ENCODE results near the gene TRAF3.

TRAF3 gene

DNA sequence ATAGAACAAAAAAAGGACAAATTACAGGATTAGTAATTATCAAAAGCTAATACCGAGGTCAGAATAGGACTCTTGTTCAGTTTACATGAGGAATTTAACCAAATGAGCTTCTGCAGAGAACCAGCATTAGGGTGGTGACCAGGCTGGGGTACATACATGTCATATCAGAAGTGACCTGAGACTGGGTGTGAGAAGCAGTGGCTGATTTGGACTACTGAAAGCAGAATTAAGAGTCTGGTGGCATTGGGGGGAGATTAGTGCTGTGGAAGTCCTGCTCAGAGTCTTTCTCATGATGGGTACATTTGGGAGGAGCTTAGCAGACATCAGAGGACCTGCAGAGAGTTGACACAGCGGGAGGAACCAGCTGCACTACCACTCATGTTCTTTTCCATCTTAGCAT is 21.7 kb downstream of the TRAF3 start:
- H3K4me3 ChIP-seq (replicated peaks; ENCODE audit: low read depth, low read length), result no peak overlapping the region
- no peak for DNase-seq (ENCODE audit: low read depth)
- TF ChIP-seq, protein P1, sequence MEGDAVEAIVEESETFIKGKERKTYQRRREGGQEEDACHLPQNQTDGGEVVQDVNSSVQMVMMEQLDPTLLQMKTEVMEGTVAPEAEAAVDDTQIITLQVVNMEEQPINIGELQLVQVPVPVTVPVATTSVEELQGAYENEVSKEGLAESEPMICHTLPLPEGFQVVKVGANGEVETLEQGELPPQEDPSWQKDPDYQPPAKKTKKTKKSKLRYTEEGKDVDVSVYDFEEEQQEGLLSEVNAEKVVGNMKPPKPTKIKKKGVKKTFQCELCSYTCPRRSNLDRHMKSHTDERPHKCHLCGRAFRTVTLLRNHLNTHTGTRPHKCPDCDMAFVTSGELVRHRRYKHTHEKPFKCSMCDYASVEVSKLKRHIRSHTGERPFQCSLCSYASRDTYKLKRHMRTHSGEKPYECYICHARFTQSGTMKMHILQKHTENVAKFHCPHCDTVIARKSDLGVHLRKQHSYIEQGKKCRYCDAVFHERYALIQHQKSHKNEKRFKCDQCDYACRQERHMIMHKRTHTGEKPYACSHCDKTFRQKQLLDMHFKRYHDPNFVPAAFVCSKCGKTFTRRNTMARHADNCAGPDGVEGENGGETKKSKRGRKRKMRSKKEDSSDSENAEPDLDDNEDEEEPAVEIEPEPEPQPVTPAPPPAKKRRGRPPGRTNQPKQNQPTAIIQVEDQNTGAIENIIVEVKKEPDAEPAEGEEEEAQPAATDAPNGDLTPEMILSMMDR (IDR thresholded peaks at IDR 0.05; ENCODE audit: low read length, missing control alignments), result no peak

DNA sequence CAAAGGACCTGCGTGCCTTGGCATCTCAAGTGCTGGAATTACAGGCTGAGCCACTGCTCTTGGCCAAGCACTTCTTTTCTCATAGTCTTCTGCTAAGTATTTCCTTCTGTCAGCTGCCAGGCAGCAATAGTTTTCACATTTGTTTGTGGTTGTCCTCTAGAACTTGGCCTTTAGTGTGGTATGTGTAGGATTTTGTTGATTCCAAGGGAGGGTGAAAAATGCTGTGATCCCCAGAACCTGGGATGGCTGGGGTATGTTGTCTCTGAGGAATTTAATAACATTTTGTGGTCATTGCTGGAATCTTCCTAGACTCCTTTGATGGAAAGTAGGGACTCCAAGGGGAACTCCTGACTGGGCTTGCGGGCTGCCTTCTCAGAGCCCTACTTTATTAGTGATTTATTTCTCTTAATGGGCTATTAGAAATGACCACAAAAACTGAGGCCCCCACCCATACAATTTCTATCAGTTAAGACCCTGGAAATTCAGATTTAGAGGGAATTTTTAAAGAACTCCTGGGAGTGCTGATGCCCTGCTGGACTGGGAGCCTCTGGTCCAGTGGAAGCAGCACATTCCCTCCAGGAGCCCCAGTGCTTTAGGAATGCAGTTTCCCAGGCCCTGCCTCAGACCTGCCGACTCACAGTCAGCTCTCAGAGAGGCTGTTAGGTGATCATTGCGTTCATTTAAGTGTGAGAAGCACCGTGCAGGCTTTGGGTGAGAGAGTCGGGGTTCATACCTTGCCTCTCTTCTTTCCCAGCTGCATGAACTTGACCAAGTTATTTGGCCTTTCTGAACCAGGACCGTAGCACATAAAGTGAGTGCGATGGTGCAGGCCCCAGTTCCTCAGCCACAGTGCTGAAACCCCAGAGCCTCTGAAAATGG is 22.7 kb downstream of the TRAF3 start:
- H3K4me3 ChIP-seq (replicated peaks; ENCODE audit: low read depth, low read length), result no peak overlapping the region
- peak; percentile 72 for DNase-seq (ENCODE audit: low read depth)
- TF ChIP-seq, protein P1 (IDR thresholded peaks at IDR 0.05; ENCODE audit: low read length, missing control alignments), result no peak

DNA sequence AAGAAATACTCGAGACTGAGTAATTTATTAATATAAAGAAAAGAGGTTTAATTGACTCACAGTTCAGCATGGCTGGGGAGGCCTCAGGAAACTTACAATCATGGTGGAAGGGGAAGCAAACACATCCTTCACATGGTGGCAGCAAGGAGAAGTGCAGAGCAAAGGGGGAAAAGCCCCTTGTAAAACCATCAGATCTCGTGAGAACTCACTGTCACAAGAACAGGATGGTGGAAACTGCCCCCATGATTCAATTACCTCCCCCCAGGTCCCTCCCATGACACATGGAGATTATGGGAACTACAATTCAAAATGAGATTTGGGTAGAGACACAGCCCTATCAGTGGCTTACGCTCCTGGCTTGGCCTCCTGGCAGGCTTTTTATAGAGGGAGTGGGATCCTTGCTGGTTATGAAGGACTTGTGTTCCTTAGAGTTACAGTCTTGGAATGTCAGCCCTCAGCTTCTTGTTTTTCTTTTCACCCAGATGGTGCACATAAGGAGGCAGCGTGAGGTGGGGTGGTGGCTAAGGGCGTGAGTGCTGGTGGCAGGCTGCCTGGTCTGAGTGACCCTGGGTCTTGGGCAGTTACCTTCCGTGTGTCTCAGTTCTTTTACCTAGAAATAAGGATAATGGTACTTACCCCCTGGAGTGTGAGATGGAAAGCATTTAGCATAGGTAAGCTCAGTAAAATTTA is 25.7 kb downstream of the TRAF3 start:
- H3K4me3 ChIP-seq (replicated peaks; ENCODE audit: low read depth, low read length), result no peak overlapping the region
- TF ChIP-seq, protein P1 (IDR thresholded peaks at IDR 0.05; ENCODE audit: low read length, missing control alignments), result no peak
- no peak for DNase-seq (ENCODE audit: low read depth)

DNA sequence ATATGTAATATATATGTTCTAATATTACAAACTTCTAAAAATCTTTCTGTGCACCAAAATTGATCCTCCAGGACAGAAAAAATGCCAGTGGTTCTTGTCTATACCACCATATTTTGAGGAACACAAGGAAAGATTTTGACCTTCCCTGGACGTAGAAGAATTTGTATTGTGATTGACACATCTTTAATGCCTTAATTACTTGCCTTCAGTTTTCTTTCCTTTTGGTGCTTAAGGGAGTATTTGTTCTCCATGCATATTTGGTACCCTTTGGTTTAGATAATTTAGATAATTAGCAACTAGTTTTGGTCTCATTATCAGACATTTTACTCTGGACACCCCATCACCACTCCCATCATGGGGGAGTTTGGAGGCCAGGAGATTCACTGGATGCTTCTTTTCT is 27.6 kb downstream of the TRAF3 start:
- DNase-seq (ENCODE audit: low read depth), result no peak
- H3K4me3 ChIP-seq (replicated peaks; ENCODE audit: low read depth, low read length), result no peak overlapping the region
- TF ChIP-seq, protein P1 (IDR thresholded peaks at IDR 0.05; ENCODE audit: low read length, missing control alignments), result no peak

DNA sequence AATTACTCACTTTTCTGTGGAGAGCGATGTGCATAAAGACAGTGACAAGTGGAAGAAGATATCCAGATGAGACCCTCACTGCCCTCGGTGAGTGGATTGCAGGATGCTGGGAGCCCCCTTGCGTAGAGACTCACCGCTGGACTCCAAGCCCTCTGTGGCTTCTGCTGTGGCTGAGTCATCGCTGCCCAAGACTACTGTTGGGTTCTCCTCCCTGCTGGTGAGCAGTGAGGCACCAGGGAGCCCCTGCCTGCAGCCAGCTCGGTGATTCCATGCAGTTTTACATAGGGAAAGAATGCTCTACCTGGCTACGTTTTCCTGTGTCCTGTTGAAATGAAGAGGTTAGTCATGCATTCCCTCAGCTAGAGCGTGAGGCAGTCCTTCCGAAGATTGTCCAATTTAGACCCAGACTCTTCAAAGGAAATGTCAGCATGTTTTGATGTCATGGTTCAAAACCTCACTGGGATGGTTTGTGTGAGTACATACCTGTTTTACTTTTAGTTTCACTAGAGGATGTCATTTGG is 28.2 kb downstream of the TRAF3 start:
- DNase-seq (ENCODE audit: low read depth), result peak; percentile 34
- no peak overlapping the region for H3K4me3 ChIP-seq (replicated peaks; ENCODE audit: low read depth, low read length)

DNA sequence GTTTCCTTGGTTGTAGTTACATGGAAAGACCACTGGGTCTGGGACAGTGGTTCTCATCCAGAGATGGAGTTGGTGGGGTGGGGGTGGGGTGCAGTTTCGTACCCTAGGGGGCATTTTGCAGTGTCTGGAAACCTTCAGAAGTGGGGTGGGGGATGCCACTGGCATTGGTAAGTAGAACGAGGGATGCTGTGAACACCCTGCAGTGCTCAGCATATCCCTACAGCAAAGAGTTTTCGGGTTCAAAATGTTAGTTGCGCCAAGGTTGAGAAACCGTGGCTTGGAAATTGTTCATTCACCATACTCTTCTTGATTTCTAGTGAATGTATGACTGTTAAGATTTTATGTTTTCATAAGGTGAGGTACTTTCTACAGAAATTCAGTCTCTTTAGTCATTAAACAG is 28.7 kb downstream of the TRAF3 start:
- no peak overlapping the region for H3K4me3 ChIP-seq (replicated peaks; ENCODE audit: low read depth, low read length)
- DNase-seq (ENCODE audit: low read depth), result no peak
- TF ChIP-seq, protein P1 (IDR thresholded peaks at IDR 0.05; ENCODE audit: low read length, missing control alignments), result no peak

More for the DNA sequence above, 28.2 kb downstream of the TRAF3 start:
- TF ChIP-seq, protein P1 (IDR thresholded peaks at IDR 0.05; ENCODE audit: low read length, missing control alignments), result no peak

Data from fibroblast of pulmonary artery (primary cell).